ENCODE data around the gene RPA3.

RPA3 gene

GRCh38 chr7:7620644-7621210 lies 97.7 kb downstream of the RPA3 start:
- no peak for DNase-seq (ENCODE audit: low read depth)

GRCh38 chr7:7620236-7620635 lies 98.2 kb downstream of the RPA3 start:
- no peak overlapping the region for H3K4me3 ChIP-seq (ENCODE audit: low read depth, low read length)
- no peak for DNase-seq (ENCODE audit: low read depth)

More at GRCh38 chr7:7620644-7621210, 97.7 kb downstream of the RPA3 start:
- H3K4me3 ChIP-seq (ENCODE audit: low read depth, low read length): no peak overlapping the region

- DNase-seq (ENCODE audit: low read depth): no peak
- no peak overlapping the region for H3K4me3 ChIP-seq (ENCODE audit: low read depth, low read length)
These were observed 100.0 kb downstream of the RPA3 start for GRCh38 chr7:7618410-7618809.

- DNase-seq (ENCODE audit: low read depth): no peak
These were observed 100.9 kb downstream of the RPA3 start for GRCh38 chr7:7617550-7617949.

GRCh38 chr7:7614018-7614741 lies 104.2 kb downstream of the RPA3 start:
- H3K4me3 ChIP-seq (ENCODE audit: low read depth, low read length): no peak overlapping the region
- DNase-seq (ENCODE audit: low read depth): no peak

More at GRCh38 chr7:7617550-7617949, 100.9 kb downstream of the RPA3 start:
- no peak overlapping the region for H3K4me3 ChIP-seq (ENCODE audit: low read depth, low read length)

GRCh38 chr7:7613210-7613609 lies 105.2 kb downstream of the RPA3 start:
- no peak overlapping the region for H3K4me3 ChIP-seq (ENCODE audit: low read depth, low read length)
- DNase-seq (ENCODE audit: low read depth): no peak

- DNase-seq (ENCODE audit: low read depth): no peak
- no peak overlapping the region for H3K4me3 ChIP-seq (ENCODE audit: low read depth, low read length)
These were observed 105.9 kb downstream of the RPA3 start for GRCh38 chr7:7612519-7612918.

- no peak overlapping the region for H3K4me3 ChIP-seq (ENCODE audit: low read depth, low read length)
- DNase-seq (ENCODE audit: low read depth): no peak
These were observed 109.1 kb downstream of the RPA3 start for GRCh38 chr7:7609330-7609729.

GRCh38 chr7:7607010-7607409 lies 111.4 kb downstream of the RPA3 start:
- no peak for DNase-seq (ENCODE audit: low read depth)
- H3K4me3 ChIP-seq (ENCODE audit: low read depth, low read length): no peak overlapping the region

GRCh38 chr7:7596176-7596575 lies 122.2 kb downstream of the RPA3 start:
- H3K4me3 ChIP-seq (ENCODE audit: low read depth, low read length): no peak overlapping the region
- DNase-seq (ENCODE audit: low read depth): no peak

GRCh38 chr7:7595451-7595850 lies 123.0 kb downstream of the RPA3 start:
- no peak overlapping the region for H3K4me3 ChIP-seq (ENCODE audit: low read depth, low read length)
- DNase-seq (ENCODE audit: low read depth): no peak
